ENCODE data around the gene RAI1. TPM values are rescaled to one million over a fixed set of nuclear protein-coding genes. Genes with fewer than 3 reads are reported as not detected.
A peak's percentile ranks its signal among the peaks of the same experiment; 100 is the strongest.

Gene RAI1
- total RNA-seq, 1 experiment from 2014 or later, result 86.3 TPM

DNA sequence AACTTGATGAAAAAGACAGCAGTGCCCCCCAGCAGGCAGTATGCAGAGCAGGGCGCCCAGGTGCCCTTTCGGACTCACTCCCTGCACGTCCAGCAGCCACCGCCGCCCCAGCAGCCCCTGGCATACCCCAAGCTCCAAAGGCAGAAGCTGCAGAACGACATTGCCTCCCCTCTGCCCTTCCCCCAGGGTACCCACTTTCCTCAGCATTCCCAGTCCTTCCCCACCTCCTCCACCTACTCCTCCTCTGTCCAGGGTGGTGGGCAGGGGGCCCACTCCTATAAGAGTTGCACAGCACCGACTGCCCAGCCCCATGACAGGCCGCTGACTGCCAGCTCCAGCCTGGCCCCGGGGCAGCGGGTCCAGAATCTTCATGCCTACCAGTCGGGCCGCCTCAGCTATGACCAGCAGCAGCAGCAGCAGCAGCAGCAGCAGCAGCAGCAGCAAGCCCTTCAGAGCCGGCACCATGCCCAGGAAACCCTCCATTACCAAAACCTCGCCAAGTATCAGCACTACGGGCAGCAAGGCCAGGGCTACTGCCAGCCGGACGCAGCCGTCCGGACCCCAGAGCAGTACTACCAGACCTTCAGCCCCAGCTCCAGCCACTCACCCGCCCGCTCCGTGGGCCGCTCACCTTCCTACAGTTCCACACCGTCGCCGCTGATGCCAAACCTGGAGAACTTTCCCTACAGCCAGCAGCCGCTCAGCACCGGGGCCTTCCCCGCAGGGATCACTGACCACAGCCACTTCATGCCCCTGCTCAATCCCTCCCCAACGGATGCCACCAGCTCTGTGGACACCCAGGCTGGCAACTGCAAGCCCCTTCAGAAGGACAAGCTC, 112.3 kb downstream of the RAI1 start:
- no peaks in the 10 kb centered on the region for H3K9me2 ChIP-seq (ENCODE audit: insufficient read depth)
- H3K4me1 ChIP-seq (replicated peaks; ENCODE audit: insufficient read depth), result no peaks in the 10 kb centered on the region
- TF ChIP-seq EZH2 (IDR thresholded peaks at IDR 0.05; ENCODE audit: low read depth), result no peak
- TF ChIP-seq, protein P1, sequence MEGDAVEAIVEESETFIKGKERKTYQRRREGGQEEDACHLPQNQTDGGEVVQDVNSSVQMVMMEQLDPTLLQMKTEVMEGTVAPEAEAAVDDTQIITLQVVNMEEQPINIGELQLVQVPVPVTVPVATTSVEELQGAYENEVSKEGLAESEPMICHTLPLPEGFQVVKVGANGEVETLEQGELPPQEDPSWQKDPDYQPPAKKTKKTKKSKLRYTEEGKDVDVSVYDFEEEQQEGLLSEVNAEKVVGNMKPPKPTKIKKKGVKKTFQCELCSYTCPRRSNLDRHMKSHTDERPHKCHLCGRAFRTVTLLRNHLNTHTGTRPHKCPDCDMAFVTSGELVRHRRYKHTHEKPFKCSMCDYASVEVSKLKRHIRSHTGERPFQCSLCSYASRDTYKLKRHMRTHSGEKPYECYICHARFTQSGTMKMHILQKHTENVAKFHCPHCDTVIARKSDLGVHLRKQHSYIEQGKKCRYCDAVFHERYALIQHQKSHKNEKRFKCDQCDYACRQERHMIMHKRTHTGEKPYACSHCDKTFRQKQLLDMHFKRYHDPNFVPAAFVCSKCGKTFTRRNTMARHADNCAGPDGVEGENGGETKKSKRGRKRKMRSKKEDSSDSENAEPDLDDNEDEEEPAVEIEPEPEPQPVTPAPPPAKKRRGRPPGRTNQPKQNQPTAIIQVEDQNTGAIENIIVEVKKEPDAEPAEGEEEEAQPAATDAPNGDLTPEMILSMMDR (conservative IDR thresholded peaks at IDR 0.05), result no peak
- no peak overlapping the region for H3K4me2 ChIP-seq
- H3K36me3 ChIP-seq (ENCODE audit: low read depth), result 0 out of 2 replicates have a peak, but pooled peaks cover 4% of the 10 kb centered on the region
- CTCF ChIA-PET, result no interaction called here
- no peak for DNase-seq
- H3K4me3 ChIP-seq, result no peak overlapping the region
- BruUV-seq (replicated peaks), result TSS peak; percentile 7
- H2AFZ ChIP-seq, result no peak overlapping the region
- POLR2A ChIA-PET (ENCODE audit: unreplicated experiment), result interaction anchor here (0.6 kb wide), 1 partner anchor 103 kb away, joined by 5 read pairs; no protein-coding TSS in a partner anchor
- no peaks in the 10 kb centered on the region for H3K79me2 ChIP-seq (ENCODE audit: low read depth)
- H3F3A ChIP-seq (ENCODE audit: insufficient read depth, low read depth), result no peaks in the 10 kb centered on the region
- H3K27ac ChIP-seq, result no peak overlapping the region
- intact Hi-C loops (cut with micrococcal nuclease; ENCODE audit: unreplicated experiment), result no loop called here
- H3K9me3 ChIP-seq (ENCODE audit: insufficient read depth, low read depth), result no peaks in the 10 kb centered on the region
- H4K20me1 ChIP-seq (ENCODE audit: insufficient read depth), result peaks cover 92% of the 10 kb centered on the region
- no peaks in the 10 kb centered on the region for H3K27me3 ChIP-seq (ENCODE audit: insufficient read depth, low read depth)

DNA sequence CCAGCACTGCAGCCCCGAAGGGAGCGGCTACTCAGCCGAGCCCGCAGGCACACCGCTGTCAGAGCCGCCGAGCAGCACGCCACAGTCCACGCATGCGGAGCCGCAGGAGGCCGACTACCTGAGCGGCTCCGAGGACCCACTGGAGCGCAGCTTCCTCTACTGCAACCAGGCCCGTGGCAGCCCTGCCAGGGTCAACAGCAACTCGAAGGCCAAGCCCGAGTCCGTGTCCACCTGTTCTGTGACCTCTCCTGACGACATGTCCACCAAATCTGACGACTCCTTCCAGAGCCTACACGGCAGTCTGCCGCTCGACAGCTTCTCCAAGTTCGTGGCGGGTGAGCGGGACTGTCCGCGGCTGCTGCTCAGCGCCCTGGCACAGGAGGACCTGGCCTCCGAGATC, 113.1 kb downstream of the RAI1 start:
- Histone ChIP-seq H3K4me2 (no peak overlapping the region), H3K27ac (no peak overlapping the region), H3K4me3 (no peak overlapping the region), H3K27me3 (ENCODE audit: insufficient read depth, low read depth) (no peaks in the 10 kb centered on the region), H3K4me1 (replicated peaks; ENCODE audit: insufficient read depth) (no peaks in the 10 kb centered on the region), H2AFZ (no peak overlapping the region), H3K36me3 (ENCODE audit: low read depth) (0 out of 2 replicates have a peak, but pooled peaks cover 4% of the 10 kb centered on the region), H4K20me1 (ENCODE audit: insufficient read depth) (peaks cover 92% of the 10 kb centered on the region), H3F3A (ENCODE audit: insufficient read depth, low read depth) (no peaks in the 10 kb centered on the region), H3K79me2 (ENCODE audit: low read depth) (no peaks in the 10 kb centered on the region), H3K9me3 (ENCODE audit: insufficient read depth, low read depth) (no peaks in the 10 kb centered on the region), H3K9me2 (ENCODE audit: insufficient read depth) (no peaks in the 10 kb centered on the region)
- no peak for DNase-seq
- ChIA-PET CTCF (no interaction called here), POLR2A (ENCODE audit: unreplicated experiment) (no interaction called here)
- BruUV-seq (replicated peaks), result no TSS peak
- TF ChIP-seq EZH2 (IDR thresholded peaks at IDR 0.05; ENCODE audit: low read depth), result no peak
- TF ChIP-seq, protein P1 (conservative IDR thresholded peaks at IDR 0.05), result no peak
- intact Hi-C loops (cut with micrococcal nuclease; ENCODE audit: unreplicated experiment), result no loop called here

DNA sequence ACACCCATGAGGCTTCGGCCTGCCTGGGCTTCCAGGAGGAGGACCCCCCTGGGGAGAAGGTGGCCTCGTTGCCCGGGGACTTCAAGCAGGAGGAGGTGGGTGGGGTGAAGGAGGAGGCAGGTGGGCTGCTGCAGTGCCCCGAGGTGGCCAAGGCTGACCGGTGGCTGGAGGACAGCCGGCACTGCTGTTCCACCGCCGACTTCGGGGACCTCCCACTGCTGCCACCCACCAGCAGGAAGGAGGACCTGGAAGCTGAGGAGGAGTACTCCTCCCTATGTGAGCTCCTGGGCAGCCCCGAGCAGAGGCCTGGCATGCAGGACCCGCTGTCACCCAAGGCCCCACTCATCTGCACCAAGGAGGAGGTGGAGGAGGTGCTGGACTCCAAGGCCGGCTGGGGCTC, 114.0 kb downstream of the RAI1 start:
- no peak overlapping the region for H3K4me2 ChIP-seq
- TF ChIP-seq, protein P1 (conservative IDR thresholded peaks at IDR 0.05), result no peak
- no peak for TF ChIP-seq EZH2 (IDR thresholded peaks at IDR 0.05; ENCODE audit: low read depth)
- H2AFZ ChIP-seq, result no peak overlapping the region
- H3K27me3 ChIP-seq (ENCODE audit: insufficient read depth, low read depth), result no peaks in the 10 kb centered on the region
- peaks cover 92% of the 10 kb centered on the region for H4K20me1 ChIP-seq (ENCODE audit: insufficient read depth)
- H3K36me3 ChIP-seq (ENCODE audit: low read depth), result 0 out of 2 replicates have a peak, but pooled peaks cover 4% of the 10 kb centered on the region
- ChIA-PET CTCF (no interaction called here), POLR2A (ENCODE audit: unreplicated experiment) (no interaction called here)
- BruUV-seq (replicated peaks), result no TSS peak
- intact Hi-C loops (cut with micrococcal nuclease; ENCODE audit: unreplicated experiment), result no loop called here
- H3K4me3 ChIP-seq, result no peak overlapping the region
- H3F3A ChIP-seq (ENCODE audit: insufficient read depth, low read depth), result no peaks in the 10 kb centered on the region
- no peak overlapping the region for H3K27ac ChIP-seq
- no peaks in the 10 kb centered on the region for H3K79me2 ChIP-seq (ENCODE audit: low read depth)
- DNase-seq, result no peak
- no peaks in the 10 kb centered on the region for H3K9me2 ChIP-seq (ENCODE audit: insufficient read depth)
- H3K4me1 ChIP-seq (replicated peaks; ENCODE audit: insufficient read depth), result no peaks in the 10 kb centered on the region
- H3K9me3 ChIP-seq (ENCODE audit: insufficient read depth, low read depth), result no peaks in the 10 kb centered on the region

All from PC-9 (cell line).